Measurements from ENCODE around the gene TMEM26. TPM values are rescaled to one million over a fixed set of nuclear protein-coding genes. Genes with fewer than 3 reads are reported as not detected.

TMEM26 gene
- 0.46 TPM for total RNA-seq
- long read RNA-seq, result 0 reads

GRCh38 chr10:61452655-61453641 is at the start of gene TMEM26:
Gene TMEM26 (minus strand): TSS chr10:61453381. CDS start chr10:61453081, 300 bp downstream.
- ATAC-seq, result peak; percentile 54
- intact Hi-C loops (cut with DNase I), result no loop called here
- Histone ChIP-seq H3K4me3 (peak within 1 kb of the TSS; percentile 51), H3K36me3 (no peaks in the 10 kb centered on the region), H3K4me1 (peaks cover 28% of the 10 kb centered on the region), H3K27me3 (peaks cover 13% of the 10 kb centered on the region), H3K9me3 (no peaks in the 10 kb centered on the region), H3K27ac (no peak within 1 kb of the TSS)
- DNase-seq, result no peak
- TF ChIP-seq, protein P1, sequence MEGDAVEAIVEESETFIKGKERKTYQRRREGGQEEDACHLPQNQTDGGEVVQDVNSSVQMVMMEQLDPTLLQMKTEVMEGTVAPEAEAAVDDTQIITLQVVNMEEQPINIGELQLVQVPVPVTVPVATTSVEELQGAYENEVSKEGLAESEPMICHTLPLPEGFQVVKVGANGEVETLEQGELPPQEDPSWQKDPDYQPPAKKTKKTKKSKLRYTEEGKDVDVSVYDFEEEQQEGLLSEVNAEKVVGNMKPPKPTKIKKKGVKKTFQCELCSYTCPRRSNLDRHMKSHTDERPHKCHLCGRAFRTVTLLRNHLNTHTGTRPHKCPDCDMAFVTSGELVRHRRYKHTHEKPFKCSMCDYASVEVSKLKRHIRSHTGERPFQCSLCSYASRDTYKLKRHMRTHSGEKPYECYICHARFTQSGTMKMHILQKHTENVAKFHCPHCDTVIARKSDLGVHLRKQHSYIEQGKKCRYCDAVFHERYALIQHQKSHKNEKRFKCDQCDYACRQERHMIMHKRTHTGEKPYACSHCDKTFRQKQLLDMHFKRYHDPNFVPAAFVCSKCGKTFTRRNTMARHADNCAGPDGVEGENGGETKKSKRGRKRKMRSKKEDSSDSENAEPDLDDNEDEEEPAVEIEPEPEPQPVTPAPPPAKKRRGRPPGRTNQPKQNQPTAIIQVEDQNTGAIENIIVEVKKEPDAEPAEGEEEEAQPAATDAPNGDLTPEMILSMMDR (IDR thresholded peaks at IDR 0.05), result no peak

GRCh38 chr10:61500460-61500859 is 47.3 kb upstream of the TMEM26 start:
- no peak for ATAC-seq
- intact Hi-C loops (cut with DNase I), result no loop called here

GRCh38 chr10:61492364-61492995 is 39.3 kb upstream of the TMEM26 start:
- intact Hi-C loops (cut with DNase I), result no loop called here
- no peaks in the 10 kb centered on the region for H3K36me3 ChIP-seq
- no peak for ATAC-seq

More at GRCh38 chr10:61500460-61500859, 47.3 kb upstream of the TMEM26 start:
- TF ChIP-seq, protein P1 (IDR thresholded peaks at IDR 0.05), result no peak
- H3K4me3 ChIP-seq, result no peak overlapping the region
- H3K27ac ChIP-seq, result no peak overlapping the region
- no peak for DNase-seq
- H3K36me3 ChIP-seq, result no peaks in the 10 kb centered on the region
- no peaks in the 10 kb centered on the region for H3K9me3 ChIP-seq
- H3K4me1 ChIP-seq, result no peaks in the 10 kb centered on the region
- no peaks in the 10 kb centered on the region for H3K27me3 ChIP-seq

DNA sequence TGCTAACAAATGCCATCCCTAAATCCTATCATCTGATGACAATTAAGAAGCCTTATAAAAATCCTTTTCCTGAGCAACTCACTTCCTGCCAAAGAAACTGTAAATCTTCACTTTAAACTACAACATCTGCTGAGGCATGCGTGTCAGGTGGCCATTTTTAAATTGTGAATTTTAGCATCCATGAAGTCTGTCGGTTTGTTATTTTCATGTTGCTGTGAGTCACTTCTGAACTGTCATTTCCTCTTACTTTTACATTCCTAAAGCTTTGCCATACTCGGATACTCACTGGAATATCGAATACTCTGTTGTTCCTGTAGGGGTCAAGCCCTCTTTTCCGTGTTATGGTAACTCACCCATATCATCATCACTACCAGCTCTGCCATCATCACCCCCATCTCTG is 34.3 kb upstream of the TMEM26 start:
- Histone ChIP-seq H3K4me1 (peaks cover 6% of the 10 kb centered on the region), H3K27me3 (no peaks in the 10 kb centered on the region), H3K27ac (no peak overlapping the region), H3K9me3 (no peaks in the 10 kb centered on the region), H3K4me3 (no peak overlapping the region), H3K36me3 (no peaks in the 10 kb centered on the region)
- TF ChIP-seq, protein P1 (IDR thresholded peaks at IDR 0.05), result no peak
- ATAC-seq (no peak), DNase-seq (no peak)
- intact Hi-C loops (cut with DNase I), result no loop called here

More at GRCh38 chr10:61492364-61492995, 39.3 kb upstream of the TMEM26 start:
- TF ChIP-seq, protein P1 (IDR thresholded peaks at IDR 0.05), result no peak
- no peak for DNase-seq
- Histone ChIP-seq H3K4me1 (no peaks in the 10 kb centered on the region), H3K27ac (no peak overlapping the region), H3K4me3 (no peak overlapping the region), H3K27me3 (no peaks in the 10 kb centered on the region), H3K9me3 (no peaks in the 10 kb centered on the region)

DNA sequence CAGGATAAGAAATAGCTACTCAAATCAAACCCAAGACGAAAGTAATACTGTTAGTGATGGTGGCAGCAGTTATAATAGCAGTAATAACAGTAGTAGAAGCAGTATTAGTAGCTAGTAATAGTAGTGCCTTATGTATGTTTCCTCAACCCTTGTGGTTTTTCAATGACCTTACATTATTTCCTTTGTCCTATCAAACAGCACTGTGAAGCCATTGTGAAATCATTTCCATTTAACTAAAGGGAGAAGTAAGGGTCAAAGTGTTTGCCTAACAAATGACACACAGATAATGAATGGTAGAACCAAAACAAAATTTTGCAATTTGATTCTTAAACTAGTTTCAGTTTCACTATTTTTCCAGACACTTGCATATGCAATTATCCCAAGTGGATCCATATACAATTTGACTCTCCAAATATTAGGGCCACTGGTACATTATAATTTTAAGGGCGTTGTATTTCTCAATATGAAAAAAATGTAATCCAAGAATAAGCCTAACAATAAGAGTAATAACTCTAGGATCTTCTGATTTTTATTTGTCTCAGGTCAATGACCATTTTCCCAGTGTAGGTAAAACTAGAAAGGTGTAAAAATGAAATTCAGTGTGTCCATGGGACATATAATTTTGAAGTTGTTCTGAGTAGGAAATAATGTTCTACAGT is 33.7 kb upstream of the TMEM26 start:
- H3K9me3 ChIP-seq, result no peaks in the 10 kb centered on the region
- DNase-seq (no peak), ATAC-seq (peak; percentile 87)

More for the DNA sequence above, 33.7 kb upstream of the TMEM26 start:
- intact Hi-C loops (cut with DNase I), result no loop called here
- Histone ChIP-seq H3K4me3 (no peak overlapping the region), H3K36me3 (no peaks in the 10 kb centered on the region), H3K27me3 (no peaks in the 10 kb centered on the region), H3K4me1 (peaks cover 6% of the 10 kb centered on the region), H3K27ac (no peak overlapping the region)
- TF ChIP-seq, protein P1 (IDR thresholded peaks at IDR 0.05), result no peak
